ENCODE measurements around the gene PHF1. TPM values are rescaled to one million over a fixed set of nuclear protein-coding genes. Genes with fewer than 3 reads are reported as not detected.

Gene PHF1
- total and polyA plus RNA-seq, 2 of the 13 experiments (the other 11 are each of a cell fraction or from before 2014, with no cell fraction given): 25.4 to 61.9 TPM

DNA sequence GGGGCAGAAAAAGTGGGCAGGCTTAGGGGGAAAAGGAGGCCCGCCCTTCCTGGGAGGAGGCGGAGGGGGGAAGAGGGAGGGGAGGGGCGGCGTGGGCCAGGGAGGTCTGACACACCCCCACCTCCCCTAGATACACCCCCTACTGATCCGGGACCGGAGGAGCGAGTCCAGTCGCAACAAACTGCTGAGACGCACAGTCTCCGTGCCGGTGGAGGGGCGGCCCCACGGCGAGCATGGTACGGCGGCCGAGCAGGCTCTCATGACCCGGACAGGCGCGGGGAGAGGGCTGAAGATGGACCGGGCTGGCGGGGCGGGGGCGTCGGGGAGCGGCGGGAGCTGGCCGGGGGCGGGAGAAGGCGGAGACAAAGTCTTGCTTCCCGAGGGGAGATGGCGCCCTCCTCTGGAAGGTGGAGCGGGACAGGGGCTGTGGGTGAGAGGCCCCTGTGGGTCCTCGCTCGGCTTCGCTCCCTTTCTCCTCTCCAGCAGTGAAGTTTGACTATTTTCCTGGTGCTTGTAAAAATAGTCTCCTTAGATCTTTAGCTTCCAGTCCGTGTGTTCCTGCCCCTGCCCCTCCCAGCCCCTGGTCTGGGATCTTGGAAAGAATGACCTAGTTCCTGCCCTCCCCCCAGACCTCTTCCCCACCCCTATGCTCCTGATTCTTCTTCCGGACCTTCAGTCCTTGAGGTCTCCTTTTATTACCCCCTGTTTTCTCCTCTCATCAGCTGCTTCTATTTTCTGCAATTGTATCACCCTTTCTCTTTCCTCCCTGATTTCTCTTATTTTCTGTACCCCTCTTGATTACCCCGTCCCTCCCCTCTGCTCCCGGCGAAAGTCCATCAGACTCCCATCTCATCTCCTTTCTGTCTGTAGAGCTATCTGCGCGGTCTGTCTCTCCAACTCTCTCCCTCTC is 15.1 kb downstream of the PHF1 start (continued):
- TF ChIP-seq, protein P1, sequence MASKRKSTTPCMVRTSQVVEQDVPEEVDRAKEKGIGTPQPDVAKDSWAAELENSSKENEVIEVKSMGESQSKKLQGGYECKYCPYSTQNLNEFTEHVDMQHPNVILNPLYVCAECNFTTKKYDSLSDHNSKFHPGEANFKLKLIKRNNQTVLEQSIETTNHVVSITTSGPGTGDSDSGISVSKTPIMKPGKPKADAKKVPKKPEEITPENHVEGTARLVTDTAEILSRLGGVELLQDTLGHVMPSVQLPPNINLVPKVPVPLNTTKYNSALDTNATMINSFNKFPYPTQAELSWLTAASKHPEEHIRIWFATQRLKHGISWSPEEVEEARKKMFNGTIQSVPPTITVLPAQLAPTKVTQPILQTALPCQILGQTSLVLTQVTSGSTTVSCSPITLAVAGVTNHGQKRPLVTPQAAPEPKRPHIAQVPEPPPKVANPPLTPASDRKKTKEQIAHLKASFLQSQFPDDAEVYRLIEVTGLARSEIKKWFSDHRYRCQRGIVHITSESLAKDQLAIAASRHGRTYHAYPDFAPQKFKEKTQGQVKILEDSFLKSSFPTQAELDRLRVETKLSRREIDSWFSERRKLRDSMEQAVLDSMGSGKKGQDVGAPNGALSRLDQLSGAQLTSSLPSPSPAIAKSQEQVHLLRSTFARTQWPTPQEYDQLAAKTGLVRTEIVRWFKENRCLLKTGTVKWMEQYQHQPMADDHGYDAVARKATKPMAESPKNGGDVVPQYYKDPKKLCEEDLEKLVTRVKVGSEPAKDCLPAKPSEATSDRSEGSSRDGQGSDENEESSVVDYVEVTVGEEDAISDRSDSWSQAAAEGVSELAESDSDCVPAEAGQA (IDR thresholded peaks at IDR 0.05; ENCODE audit: low read depth): no peak
- TF ChIP-seq, protein P1 (CRISPR knock-in tag; IDR thresholded peaks at IDR 0.05; ENCODE audit: borderline replicate concordance): no peak
- no peak for TF ChIP-seq TBX3 (IDR thresholded peaks at IDR 0.05; ENCODE audit: borderline replicate concordance)
- no peak for TF ChIP-seq ZNF567 (CRISPR knock-in tag; IDR thresholded peaks at IDR 0.05; ENCODE audit: borderline replicate concordance)
- no peak for TF ChIP-seq SMAD9 (CRISPR knock-in tag; IDR thresholded peaks at IDR 0.05)
- TF ChIP-seq, protein P2, sequence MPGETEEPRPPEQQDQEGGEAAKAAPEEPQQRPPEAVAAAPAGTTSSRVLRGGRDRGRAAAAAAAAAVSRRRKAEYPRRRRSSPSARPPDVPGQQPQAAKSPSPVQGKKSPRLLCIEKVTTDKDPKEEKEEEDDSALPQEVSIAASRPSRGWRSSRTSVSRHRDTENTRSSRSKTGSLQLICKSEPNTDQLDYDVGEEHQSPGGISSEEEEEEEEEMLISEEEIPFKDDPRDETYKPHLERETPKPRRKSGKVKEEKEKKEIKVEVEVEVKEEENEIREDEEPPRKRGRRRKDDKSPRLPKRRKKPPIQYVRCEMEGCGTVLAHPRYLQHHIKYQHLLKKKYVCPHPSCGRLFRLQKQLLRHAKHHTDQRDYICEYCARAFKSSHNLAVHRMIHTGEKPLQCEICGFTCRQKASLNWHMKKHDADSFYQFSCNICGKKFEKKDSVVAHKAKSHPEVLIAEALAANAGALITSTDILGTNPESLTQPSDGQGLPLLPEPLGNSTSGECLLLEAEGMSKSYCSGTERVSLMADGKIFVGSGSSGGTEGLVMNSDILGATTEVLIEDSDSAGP (CRISPR knock-in tag; IDR thresholded peaks at IDR 0.05; ENCODE audit: borderline replicate concordance): no peak; the same call in 1 of the 2 replicates
- TF ChIP-seq, protein P3, sequence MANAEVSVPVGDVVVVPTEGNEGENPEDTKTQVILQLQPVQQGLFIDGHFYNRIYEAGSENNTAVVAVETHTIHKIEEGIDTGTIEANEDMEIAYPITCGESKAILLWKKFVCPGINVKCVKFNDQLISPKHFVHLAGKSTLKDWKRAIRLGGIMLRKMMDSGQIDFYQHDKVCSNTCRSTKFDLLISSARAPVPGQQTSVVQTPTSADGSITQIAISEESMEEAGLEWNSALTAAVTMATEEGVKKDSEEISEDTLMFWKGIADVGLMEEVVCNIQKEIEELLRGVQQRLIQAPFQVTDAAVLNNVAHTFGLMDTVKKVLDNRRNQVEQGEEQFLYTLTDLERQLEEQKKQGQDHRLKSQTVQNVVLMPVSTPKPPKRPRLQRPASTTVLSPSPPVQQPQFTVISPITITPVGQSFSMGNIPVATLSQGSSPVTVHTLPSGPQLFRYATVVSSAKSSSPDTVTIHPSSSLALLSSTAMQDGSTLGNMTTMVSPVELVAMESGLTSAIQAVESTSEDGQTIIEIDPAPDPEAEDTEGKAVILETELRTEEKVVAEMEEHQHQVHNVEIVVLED (CRISPR knock-in tag; IDR thresholded peaks at IDR 0.05; ENCODE audit: borderline replicate concordance): no peak
- TF ChIP-seq KLF16 (CRISPR knock-in tag; IDR thresholded peaks at IDR 0.05): peak in 1 of 2 experiments; percentile 68; a peak in 3 of 4 replicates
- TF ChIP-seq, protein P4, sequence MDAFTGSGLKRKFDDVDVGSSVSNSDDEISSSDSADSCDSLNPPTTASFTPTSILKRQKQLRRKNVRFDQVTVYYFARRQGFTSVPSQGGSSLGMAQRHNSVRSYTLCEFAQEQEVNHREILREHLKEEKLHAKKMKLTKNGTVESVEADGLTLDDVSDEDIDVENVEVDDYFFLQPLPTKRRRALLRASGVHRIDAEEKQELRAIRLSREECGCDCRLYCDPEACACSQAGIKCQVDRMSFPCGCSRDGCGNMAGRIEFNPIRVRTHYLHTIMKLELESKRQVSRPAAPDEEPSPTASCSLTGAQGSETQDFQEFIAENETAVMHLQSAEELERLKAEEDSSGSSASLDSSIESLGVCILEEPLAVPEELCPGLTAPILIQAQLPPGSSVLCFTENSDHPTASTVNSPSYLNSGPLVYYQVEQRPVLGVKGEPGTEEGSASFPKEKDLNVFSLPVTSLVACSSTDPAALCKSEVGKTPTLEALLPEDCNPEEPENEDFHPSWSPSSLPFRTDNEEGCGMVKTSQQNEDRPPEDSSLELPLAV (CRISPR knock-in tag; conservative IDR thresholded peaks at IDR 0.05; ENCODE audit: low read depth): no peak
- peak; percentile 87; the same call in 1 of the 2 replicates for TF ChIP-seq NFKB2 (CRISPR knock-in tag; IDR thresholded peaks at IDR 0.05; ENCODE audit: borderline replicate concordance)
- TF ChIP-seq NCOA5 (CRISPR knock-in tag; IDR thresholded peaks at IDR 0.05): no peak
- TF ChIP-seq PCBP2 (optimal IDR thresholded peaks at IDR 0.05; ENCODE audit: low read depth, low read length, poor library complexity, severe bottlenecking): no peak
- TF ChIP-seq ZNF660 (CRISPR knock-in tag; IDR thresholded peaks at IDR 0.05; ENCODE audit: borderline replicate concordance, low read depth): no peak
